Liver (tissue), 9 donors: ENCODE measurements around the gene PDE2A. TPM values are rescaled to one million over a fixed set of nuclear protein-coding genes. Genes with fewer than 3 reads are reported as not detected.

Experiments
- DNase-seq: peaks from one replicate; pipeline ENCODE4 v3.0.0-alpha.2; 2017; ENCODE audit warnings: low spot score
- H3K27ac ChIP-seq, 2 donors: one replicate each; pipeline ENCODE4 v1.7.0; 2013; ENCODE audit warnings: inconsistent platforms in 2 of 2, low read length in 2 of 2, control low read depth in 1 of 2, low read depth in 1 of 2, mild to moderate bottlenecking in 1 of 2
- H3K27me3 ChIP-seq, 4 donors: one replicate each; pipeline versions ENCODE4 v1.6.1 to v1.7.0; 2013; ENCODE audit warnings: low read length in 3 of 4, inconsistent platforms in 1 of 4, mild to moderate bottlenecking in 1 of 4, moderate library complexity in 1 of 4; ENCODE audit not compliant: control insufficient read depth in 4 of 4, insufficient read depth in 4 of 4
- H3K36me3 ChIP-seq, 4 donors: one replicate each; pipeline versions ENCODE4 v1.6.1 to v1.7.0; 2013; ENCODE audit warnings: low read length in 3 of 4, mild to moderate bottlenecking in 3 of 4, low read depth in 1 of 4, moderate library complexity in 1 of 4; ENCODE audit not compliant: control insufficient read depth in 4 of 4, insufficient read depth in 3 of 4
- H3K4me1 ChIP-seq, 4 donors: one replicate each; pipeline versions ENCODE4 v1.6.1 to v1.7.0; 2013; ENCODE audit warnings: low read length in 3 of 4, mild to moderate bottlenecking in 3 of 4, moderate library complexity in 1 of 4; ENCODE audit not compliant: control insufficient read depth in 4 of 4, insufficient read depth in 4 of 4
- H3K4me3 ChIP-seq, 3 donors: one replicate each; pipeline versions ENCODE4 v1.6.1 to v1.7.0; 2013; ENCODE audit warnings: low read length in 3 of 3, control low read depth in 1 of 3, low read depth in 1 of 3, mild to moderate bottlenecking in 1 of 3
- H3K9ac ChIP-seq, 2 donors: one replicate each; pipeline ENCODE4 v1.7.0; 2013; ENCODE audit warnings: low read length in 2 of 2, mild to moderate bottlenecking in 2 of 2, moderate library complexity in 2 of 2, control low read depth in 1 of 2, low read depth in 1 of 2
- H3K9me3 ChIP-seq, 4 donors: one replicate each; pipeline versions ENCODE4 v1.6.1 to v1.7.0; 2013; ENCODE audit warnings: low read length in 3 of 4; ENCODE audit not compliant: control insufficient read depth in 4 of 4
- EGR1 ChIP-seq, 2 donors: IDR thresholded peaks; 2 replicates each; pipeline ENCODE4 v1.6.1; 2016 to 2018; ENCODE audit warnings: antibody characterized with exemption in 2 of 2, low read depth in 2 of 2
- FOXA1 ChIP-seq: IDR thresholded peaks from 2 replicates; pipeline ENCODE4 v1.6.1; 2016; ENCODE audit warnings: antibody characterized with exemption
- FOXA2 ChIP-seq: IDR thresholded peaks from 2 replicates; pipeline ENCODE4 v1.6.1; 2016; ENCODE audit warnings: antibody characterized with exemption
- GABPA ChIP-seq, 2 donors: IDR thresholded peaks in 1 of 2; conservative IDR thresholded peaks in 1 of 2; 2 replicates each; pipeline ENCODE4 v1.6.1; 2016; ENCODE audit warnings: antibody characterized with exemption in 2 of 2, mild to moderate bottlenecking in 1 of 2, moderate library complexity in 1 of 2
- HNF4A ChIP-seq, 2 donors: conservative IDR thresholded peaks; 2 replicates each; pipeline ENCODE4 v1.6.1; 2016; ENCODE audit warnings: antibody characterized with exemption in 2 of 2, mild to moderate bottlenecking in 2 of 2
- HNF4G ChIP-seq: IDR thresholded peaks from 2 replicates; pipeline ENCODE4 v1.6.1; 2016; ENCODE audit warnings: antibody characterized with exemption
- JUND ChIP-seq, 2 donors: IDR thresholded peaks; 2 replicates each; pipeline ENCODE4 v1.6.1; 2016; ENCODE audit warnings: antibody characterized with exemption in 2 of 2
- NR2F2 ChIP-seq: IDR thresholded peaks from 2 replicates; pipeline ENCODE4 v1.6.1; 2016; ENCODE audit warnings: antibody characterized with exemption
- RAD21 ChIP-seq, 2 donors: IDR thresholded peaks; 2 replicates each; pipeline ENCODE4 v1.6.1; 2016; ENCODE audit warnings: antibody characterized with exemption in 2 of 2, mild to moderate bottlenecking in 2 of 2
- RXRA ChIP-seq, 2 donors: IDR thresholded peaks; 2 replicates each; pipeline ENCODE4 v1.6.1; 2017 to 2018; ENCODE audit warnings: antibody characterized with exemption in 2 of 2, mild to moderate bottlenecking in 1 of 2
- SP1 ChIP-seq: IDR thresholded peaks from 2 replicates; pipeline ENCODE4 v1.6.1; 2018; ENCODE audit warnings: antibody characterized with exemption, mild to moderate bottlenecking
- TAF1 ChIP-seq: conservative IDR thresholded peaks from 2 replicates; pipeline ENCODE4 v1.6.1; 2016; ENCODE audit warnings: antibody characterized with exemption, mild to moderate bottlenecking
- YY1 ChIP-seq: IDR thresholded peaks from 2 replicates; pipeline ENCODE4 v1.6.1; 2016; ENCODE audit warnings: antibody characterized with exemption, mild to moderate bottlenecking
- WGBS: extraction: QIAGEN DNeasy Blood & Tissue Kit; methylation state at CpG from one replicate; pipeline ENCODE4 v1.1.7; 2013; 5-methylcytosine and 5-hydroxymethylcytosine counted together
- polyA plus RNA-seq, 2 donors: library from polyadenylated mRNA; stranded (reverse) in 1 of 2; unstranded in 1 of 2; fragments of 200-250 nt in 1 of 2; fragments of >200 nt in 1 of 2; fragmentation: Nextera tagmentation in 1 of 2; extraction: Ambion mirVana in 1 of 2; gene quantifications; one replicate each; pipeline versions ENCODE4 v1.2.1 to v1.2.3, GENCODE V29; 2013 to 2015
- total RNA-seq, 2 donors: library from RNA; depleted of rRNA; stranded (reverse); fragments of >200 nt; gene quantifications; one replicate each; pipeline ENCODE4 v1.2.3, GENCODE V29; 2014
- TF ChIP-seq, protein P1 (sequence below): IDR thresholded peaks from 2 replicates; pipeline ENCODE4 v1.6.1; 2016; ENCODE audit warnings: antibody characterized with exemption
- TF ChIP-seq, protein P2 (sequence below): IDR thresholded peaks from 2 replicates; pipeline ENCODE4 v1.6.1; 2016; ENCODE audit warnings: antibody characterized with exemption, mild to moderate bottlenecking
- TF ChIP-seq, protein P3 (sequence below): IDR thresholded peaks from 2 replicates; pipeline ENCODE4 v1.6.1; 2016; ENCODE audit warnings: antibody characterized with exemption
- TF ChIP-seq, protein P4 (sequence below): IDR thresholded peaks from 2 replicates; pipeline ENCODE4 v1.6.1; 2016; ENCODE audit warnings: antibody characterized with exemption
- TF ChIP-seq, protein P5 (sequence below): fragments of 150-350 bp; IDR thresholded peaks from 2 replicates; pipeline ENCODE4 v1.5.1; 2017; ENCODE audit warnings: improper control_type of control experiment, low read depth, low read length; ENCODE audit not compliant: missing input control
- donor health status: healthy.
- donor health status: healthy.
- donor health status: healthy.
- donor health status: healthy.
- donor health status: healthy.

The PDE2A gene
- total and polyA plus RNA-seq, 4 donors = 4.3 to 32.8 (median 12.9) TPM

DNA sequence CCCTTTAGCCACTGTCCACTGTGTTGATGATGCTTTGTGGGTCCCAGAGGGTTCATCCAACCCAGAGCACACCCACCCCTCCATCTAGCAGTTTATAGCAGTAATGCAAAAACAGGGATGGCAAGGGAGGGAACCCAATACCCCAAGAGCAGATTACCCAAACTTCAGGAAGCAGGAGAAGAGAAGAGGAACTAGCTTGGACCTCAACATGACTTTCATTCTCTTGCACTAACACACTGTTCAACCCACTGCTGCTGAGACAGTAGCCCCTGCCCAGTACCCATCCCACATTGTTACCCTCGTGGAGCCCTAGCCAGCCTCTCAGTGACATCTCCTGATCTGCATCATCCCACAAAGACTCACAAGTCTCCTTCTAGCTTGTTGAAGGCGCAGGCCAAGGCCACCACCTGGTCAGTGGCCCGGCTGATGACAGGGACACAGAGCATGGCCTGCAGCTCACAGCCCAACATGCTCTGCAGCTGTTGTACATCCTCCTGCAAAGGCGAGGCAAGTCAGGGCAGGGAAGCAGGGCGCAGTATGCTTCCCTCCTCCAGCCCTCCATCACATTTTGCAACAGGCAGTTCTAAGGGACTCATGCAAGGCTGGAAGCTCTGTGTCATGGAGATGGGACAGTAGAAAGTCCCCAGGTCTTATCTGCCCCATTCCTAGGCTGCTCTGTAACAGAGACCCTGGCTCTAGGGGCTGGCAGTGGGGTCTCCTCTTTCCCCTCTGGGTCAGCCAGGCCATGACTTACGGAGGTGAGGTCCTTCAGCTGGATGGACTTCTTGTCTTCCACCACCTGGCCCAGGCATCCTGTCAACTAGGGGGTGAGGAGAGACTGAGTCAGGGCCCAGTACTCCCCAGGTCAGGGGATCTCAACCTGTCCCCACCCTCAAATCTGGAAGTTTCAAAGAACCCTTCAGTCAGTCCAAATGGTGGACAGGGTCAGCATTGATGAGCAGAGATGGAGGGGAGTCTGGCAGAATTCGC is 85.5 kb downstream of the PDE2A start (continued):
- TF ChIP-seq, protein P1, sequence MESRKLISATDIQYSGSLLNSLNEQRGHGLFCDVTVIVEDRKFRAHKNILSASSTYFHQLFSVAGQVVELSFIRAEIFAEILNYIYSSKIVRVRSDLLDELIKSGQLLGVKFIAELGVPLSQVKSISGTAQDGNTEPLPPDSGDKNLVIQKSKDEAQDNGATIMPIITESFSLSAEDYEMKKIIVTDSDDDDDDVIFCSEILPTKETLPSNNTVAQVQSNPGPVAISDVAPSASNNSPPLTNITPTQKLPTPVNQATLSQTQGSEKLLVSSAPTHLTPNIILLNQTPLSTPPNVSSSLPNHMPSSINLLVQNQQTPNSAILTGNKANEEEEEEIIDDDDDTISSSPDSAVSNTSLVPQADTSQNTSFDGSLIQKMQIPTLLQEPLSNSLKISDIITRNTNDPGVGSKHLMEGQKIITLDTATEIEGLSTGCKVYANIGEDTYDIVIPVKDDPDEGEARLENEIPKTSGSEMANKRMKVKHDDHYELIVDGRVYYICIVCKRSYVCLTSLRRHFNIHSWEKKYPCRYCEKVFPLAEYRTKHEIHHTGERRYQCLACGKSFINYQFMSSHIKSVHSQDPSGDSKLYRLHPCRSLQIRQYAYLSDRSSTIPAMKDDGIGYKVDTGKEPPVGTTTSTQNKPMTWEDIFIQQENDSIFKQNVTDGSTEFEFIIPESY = no peak
- TF ChIP-seq TAF1 (no peak), NR2F2 (no peak)
- TF ChIP-seq, protein P2, sequence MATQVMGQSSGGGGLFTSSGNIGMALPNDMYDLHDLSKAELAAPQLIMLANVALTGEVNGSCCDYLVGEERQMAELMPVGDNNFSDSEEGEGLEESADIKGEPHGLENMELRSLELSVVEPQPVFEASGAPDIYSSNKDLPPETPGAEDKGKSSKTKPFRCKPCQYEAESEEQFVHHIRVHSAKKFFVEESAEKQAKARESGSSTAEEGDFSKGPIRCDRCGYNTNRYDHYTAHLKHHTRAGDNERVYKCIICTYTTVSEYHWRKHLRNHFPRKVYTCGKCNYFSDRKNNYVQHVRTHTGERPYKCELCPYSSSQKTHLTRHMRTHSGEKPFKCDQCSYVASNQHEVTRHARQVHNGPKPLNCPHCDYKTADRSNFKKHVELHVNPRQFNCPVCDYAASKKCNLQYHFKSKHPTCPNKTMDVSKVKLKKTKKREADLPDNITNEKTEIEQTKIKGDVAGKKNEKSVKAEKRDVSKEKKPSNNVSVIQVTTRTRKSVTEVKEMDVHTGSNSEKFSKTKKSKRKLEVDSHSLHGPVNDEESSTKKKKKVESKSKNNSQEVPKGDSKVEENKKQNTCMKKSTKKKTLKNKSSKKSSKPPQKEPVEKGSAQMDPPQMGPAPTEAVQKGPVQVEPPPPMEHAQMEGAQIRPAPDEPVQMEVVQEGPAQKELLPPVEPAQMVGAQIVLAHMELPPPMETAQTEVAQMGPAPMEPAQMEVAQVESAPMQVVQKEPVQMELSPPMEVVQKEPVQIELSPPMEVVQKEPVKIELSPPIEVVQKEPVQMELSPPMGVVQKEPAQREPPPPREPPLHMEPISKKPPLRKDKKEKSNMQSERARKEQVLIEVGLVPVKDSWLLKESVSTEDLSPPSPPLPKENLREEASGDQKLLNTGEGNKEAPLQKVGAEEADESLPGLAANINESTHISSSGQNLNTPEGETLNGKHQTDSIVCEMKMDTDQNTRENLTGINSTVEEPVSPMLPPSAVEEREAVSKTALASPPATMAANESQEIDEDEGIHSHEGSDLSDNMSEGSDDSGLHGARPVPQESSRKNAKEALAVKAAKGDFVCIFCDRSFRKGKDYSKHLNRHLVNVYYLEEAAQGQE = no peak
- TF ChIP-seq, protein P3, sequence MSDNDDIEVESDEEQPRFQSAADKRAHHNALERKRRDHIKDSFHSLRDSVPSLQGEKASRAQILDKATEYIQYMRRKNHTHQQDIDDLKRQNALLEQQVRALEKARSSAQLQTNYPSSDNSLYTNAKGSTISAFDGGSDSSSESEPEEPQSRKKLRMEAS = no peak

DNA sequence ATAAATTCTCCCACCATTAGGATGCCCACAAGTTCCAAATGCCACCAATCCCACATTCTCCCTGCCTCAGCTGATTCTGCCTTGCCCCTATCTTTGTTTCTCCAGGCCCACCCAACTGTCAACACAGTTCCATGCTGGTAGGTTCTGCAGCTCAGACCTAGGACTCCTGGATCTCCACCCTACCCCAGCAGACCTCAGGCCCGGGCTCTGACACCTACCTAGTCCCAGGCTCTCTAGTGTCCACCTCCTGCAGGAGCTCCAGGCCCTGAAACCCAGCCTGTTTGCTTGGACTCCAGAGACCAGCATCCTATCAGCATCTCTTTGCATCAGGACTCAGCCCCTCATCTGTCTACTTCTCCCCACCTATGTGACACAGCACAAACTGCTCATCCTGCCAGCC is 86.5 kb downstream of the PDE2A start:
- Histone ChIP-seq H3K36me3 (no peaks in the 10 kb centered on the region), H3K27me3 (peaks cover 0 to 11% (median 0%) of the 10 kb centered on the region in 4 donors), H3K27ac (no peak overlapping the region), H3K9ac (no peak overlapping the region), H3K4me1 (peaks cover 0 to 12% (median 7%) of the 10 kb centered on the region in 4 donors), H3K4me3 (no peak overlapping the region), H3K9me3 (no peaks in the 10 kb centered on the region)
- WGBS = 84% methylated on average over 1 of the region's 1 CpG
- no peak for TF ChIP-seq FOXA2
- TF ChIP-seq, protein P2 = no peak
- TF ChIP-seq HNF4A (conservative IDR thresholded peaks at IDR 0.05) = no peak
- TF ChIP-seq, protein P4, sequence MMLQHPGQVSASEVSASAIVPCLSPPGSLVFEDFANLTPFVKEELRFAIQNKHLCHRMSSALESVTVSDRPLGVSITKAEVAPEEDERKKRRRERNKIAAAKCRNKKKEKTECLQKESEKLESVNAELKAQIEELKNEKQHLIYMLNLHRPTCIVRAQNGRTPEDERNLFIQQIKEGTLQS = no peak
- TF ChIP-seq TAF1 = no peak
- TF ChIP-seq RXRA (IDR thresholded peaks at IDR 0.05) = no peak
- no peak for TF ChIP-seq HNF4G
- TF ChIP-seq JUND (IDR thresholded peaks at IDR 0.05) = no peak
- TF ChIP-seq, protein P3 = no peak
- TF ChIP-seq RAD21 (IDR thresholded peaks at IDR 0.05) = no peak
- no peak for TF ChIP-seq NR2F2
- no peak for TF ChIP-seq FOXA1
- TF ChIP-seq SP1 = no peak
- no peak for TF ChIP-seq YY1
- TF ChIP-seq EGR1 (IDR thresholded peaks at IDR 0.05; ENCODE audit: low read depth in 2 of 2) = no peak
- TF ChIP-seq GABPA (IDR thresholded peaks at IDR 0.05 in 1 of 2, conservative IDR thresholded peaks at IDR 0.05 in 1 of 2) = no peak
- TF ChIP-seq, protein P1 = no peak
- TF ChIP-seq, protein P5, sequence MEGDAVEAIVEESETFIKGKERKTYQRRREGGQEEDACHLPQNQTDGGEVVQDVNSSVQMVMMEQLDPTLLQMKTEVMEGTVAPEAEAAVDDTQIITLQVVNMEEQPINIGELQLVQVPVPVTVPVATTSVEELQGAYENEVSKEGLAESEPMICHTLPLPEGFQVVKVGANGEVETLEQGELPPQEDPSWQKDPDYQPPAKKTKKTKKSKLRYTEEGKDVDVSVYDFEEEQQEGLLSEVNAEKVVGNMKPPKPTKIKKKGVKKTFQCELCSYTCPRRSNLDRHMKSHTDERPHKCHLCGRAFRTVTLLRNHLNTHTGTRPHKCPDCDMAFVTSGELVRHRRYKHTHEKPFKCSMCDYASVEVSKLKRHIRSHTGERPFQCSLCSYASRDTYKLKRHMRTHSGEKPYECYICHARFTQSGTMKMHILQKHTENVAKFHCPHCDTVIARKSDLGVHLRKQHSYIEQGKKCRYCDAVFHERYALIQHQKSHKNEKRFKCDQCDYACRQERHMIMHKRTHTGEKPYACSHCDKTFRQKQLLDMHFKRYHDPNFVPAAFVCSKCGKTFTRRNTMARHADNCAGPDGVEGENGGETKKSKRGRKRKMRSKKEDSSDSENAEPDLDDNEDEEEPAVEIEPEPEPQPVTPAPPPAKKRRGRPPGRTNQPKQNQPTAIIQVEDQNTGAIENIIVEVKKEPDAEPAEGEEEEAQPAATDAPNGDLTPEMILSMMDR = no peak
- DNase-seq = no peak
